ENCODE data around the gene MYO1A. TPM values are rescaled to one million over a fixed set of nuclear protein-coding genes. Genes with fewer than 3 reads are reported as not detected.
"Not testable (repeated sequence)": the region's sequence is repeated elsewhere in the genome, so short reads cannot be mapped to it uniquely, and the experiment has no call there.

The MYO1A gene
- total RNA-seq, 1 donor from 2014 or later = 0.40 TPM

DNA sequence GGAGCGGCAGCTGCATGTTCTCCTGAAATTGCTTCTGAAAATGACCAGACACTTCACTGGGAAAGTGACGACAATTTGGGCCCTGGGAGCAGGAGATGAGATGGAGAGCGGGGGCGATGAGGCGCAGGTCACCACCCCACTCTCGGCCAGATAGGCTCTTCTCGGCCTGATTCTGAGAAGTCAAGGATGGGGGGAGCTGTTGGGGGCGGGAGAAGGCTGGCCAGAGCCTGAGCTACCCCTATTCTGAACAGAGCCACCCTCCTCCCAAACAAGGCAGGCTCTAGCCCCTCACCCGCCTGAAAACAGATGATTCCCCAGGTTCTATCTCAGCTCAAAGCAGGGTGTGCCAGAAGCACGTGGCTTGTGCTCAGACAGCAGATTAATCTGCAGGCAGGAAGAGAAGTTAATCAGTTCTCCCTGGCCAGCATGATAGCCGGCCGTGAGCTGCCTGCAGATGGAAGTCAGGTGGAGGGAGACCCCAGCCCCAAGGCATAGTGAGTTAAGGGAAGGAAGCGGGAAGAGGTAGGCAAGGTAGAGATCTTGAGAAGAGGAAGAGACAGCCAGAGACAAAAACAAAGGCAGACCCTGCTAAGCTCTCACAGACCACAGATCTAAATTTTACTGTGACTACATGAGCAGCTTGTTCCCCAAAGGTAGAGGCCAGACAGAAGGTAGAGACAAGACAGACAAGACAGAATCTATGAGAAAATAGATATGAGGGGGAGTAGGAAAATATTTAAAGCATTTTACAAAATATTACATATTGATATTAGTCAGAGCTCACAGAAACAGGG is 22.7 kb downstream of the MYO1A start:
- Mint-ChIP-seq H3K27me3 (ENCODE audit: low read depth) (peaks cover 11% of the 10 kb centered on the region), H3K27ac (ENCODE audit: unreplicated experiment) (no peak overlapping the region), H3K4me3 (no peak overlapping the region), H3K9me3 (no peaks in the 10 kb centered on the region), H3K4me1 (peaks cover 22% of the 10 kb centered on the region), H3K36me3 (ENCODE audit: low read depth) (no peaks in the 10 kb centered on the region)
- TF ChIP-seq, protein P1, sequence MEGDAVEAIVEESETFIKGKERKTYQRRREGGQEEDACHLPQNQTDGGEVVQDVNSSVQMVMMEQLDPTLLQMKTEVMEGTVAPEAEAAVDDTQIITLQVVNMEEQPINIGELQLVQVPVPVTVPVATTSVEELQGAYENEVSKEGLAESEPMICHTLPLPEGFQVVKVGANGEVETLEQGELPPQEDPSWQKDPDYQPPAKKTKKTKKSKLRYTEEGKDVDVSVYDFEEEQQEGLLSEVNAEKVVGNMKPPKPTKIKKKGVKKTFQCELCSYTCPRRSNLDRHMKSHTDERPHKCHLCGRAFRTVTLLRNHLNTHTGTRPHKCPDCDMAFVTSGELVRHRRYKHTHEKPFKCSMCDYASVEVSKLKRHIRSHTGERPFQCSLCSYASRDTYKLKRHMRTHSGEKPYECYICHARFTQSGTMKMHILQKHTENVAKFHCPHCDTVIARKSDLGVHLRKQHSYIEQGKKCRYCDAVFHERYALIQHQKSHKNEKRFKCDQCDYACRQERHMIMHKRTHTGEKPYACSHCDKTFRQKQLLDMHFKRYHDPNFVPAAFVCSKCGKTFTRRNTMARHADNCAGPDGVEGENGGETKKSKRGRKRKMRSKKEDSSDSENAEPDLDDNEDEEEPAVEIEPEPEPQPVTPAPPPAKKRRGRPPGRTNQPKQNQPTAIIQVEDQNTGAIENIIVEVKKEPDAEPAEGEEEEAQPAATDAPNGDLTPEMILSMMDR (conservative IDR thresholded peaks at IDR 0.05) = no peak
- DNase-seq (ENCODE audit: low read depth, low spot score) = no peak

DNA sequence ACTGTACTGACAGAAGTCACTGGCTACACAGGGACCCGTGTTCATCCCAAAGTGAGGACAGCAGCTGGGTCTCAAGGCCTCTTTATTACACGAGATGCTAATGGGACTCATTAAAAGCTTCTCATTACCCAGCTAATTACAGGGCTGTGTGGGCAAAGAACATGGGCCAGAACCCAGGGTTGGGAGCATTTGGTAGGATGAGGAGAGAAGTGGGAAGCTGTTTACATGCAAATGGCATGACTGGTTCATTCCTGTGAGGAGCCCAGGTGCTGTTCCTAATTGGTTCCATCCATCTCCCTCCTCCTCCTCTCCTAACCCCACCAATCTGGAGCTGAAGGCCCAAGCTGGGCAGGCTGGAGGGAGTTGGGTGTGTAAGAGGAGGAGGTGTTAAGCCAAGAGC is 24.7 kb downstream of the MYO1A start:
- H3K27ac Mint-ChIP-seq (ENCODE audit: unreplicated experiment) = no peak overlapping the region
- no peaks in the 10 kb centered on the region for H3K9me3 Mint-ChIP-seq
- no peaks in the 10 kb centered on the region for H3K36me3 Mint-ChIP-seq (ENCODE audit: low read depth)
- H3K4me3 Mint-ChIP-seq = no peak overlapping the region
- peaks cover 11% of the 10 kb centered on the region for H3K27me3 Mint-ChIP-seq (ENCODE audit: low read depth)
- TF ChIP-seq, protein P1 (conservative IDR thresholded peaks at IDR 0.05) = no peak
- peaks cover 4% of the 10 kb centered on the region for H3K4me1 Mint-ChIP-seq
- no peak for DNase-seq (ENCODE audit: low read depth, low spot score)

DNA sequence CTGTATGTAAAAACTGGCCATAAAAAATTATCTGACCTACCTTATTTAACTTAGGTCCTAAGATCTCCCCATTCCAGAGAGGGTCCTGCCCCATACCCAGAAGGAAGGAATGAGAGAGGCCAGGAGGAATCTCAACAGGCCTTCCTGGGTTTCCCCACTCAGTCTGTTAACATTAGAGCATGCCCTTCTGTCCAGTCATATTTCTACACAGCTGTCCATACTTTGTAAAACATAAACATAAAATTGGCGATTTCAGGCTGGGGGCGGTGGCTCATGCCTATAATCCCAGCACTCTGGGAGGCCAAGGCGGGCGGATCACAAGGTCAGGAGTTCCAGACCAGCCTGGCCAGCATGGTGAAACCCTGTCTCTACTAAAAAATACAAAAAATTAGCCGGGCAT is 27.6 kb downstream of the MYO1A start:
- Mint-ChIP-seq H3K27me3 (ENCODE audit: low read depth) (peaks cover 11% of the 10 kb centered on the region), H3K27ac (ENCODE audit: unreplicated experiment) (peak overlapping the region; percentile 5)
- H3K4me1 Mint-ChIP-seq; H3K9me3 Mint-ChIP-seq; H3K36me3 Mint-ChIP-seq (ENCODE audit: low read depth); H3K4me3 Mint-ChIP-seq; DNase-seq (ENCODE audit: low read depth, low spot score): not testable (repeated sequence)

DNA sequence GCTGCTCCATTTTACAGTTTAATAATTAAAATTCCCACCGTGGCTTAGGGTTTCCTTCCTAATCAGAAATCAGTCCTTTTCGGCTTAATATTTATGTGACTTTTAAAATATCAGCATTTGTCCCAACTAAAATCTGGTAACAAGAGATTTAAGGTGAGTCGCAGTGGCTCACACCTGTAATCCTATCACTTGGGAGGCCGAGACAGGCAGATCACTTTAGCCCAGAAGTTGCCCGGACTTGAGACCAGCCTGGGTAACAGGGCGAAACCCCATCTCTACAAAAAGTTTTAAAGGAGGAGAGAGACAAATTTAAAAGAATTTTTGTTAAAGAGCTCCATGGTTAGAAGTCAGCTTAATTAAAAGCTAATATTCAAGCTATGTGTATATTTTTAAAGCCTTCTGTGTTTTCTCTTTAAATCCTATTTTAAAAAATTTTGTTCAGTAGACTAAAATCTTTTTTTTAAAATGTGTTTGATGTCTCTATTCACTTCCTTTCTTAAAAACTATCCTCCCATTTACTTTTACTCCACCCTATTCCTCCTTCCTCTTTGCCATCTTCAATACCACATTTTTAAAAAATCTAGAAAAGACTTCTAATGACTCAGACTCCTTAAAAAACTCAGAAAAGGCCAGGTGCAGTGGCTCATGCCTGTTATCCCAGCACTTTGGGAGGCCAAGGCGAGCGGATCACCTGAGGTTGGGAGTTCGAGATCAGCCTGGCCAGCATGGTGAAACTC is 29.8 kb downstream of the MYO1A start:
- TF ChIP-seq, protein P1 (conservative IDR thresholded peaks at IDR 0.05) = no peak
- Mint-ChIP-seq H3K9me3 (no peaks in the 10 kb centered on the region), H3K4me3 (no peak overlapping the region), H3K27me3 (ENCODE audit: low read depth) (peaks cover 15% of the 10 kb centered on the region), H3K27ac (ENCODE audit: unreplicated experiment) (no peak overlapping the region), H3K36me3 (ENCODE audit: low read depth) (no peaks in the 10 kb centered on the region), H3K4me1 (peaks cover 7% of the 10 kb centered on the region)
- DNase-seq (ENCODE audit: low read depth, low spot score) = no peak

DNA sequence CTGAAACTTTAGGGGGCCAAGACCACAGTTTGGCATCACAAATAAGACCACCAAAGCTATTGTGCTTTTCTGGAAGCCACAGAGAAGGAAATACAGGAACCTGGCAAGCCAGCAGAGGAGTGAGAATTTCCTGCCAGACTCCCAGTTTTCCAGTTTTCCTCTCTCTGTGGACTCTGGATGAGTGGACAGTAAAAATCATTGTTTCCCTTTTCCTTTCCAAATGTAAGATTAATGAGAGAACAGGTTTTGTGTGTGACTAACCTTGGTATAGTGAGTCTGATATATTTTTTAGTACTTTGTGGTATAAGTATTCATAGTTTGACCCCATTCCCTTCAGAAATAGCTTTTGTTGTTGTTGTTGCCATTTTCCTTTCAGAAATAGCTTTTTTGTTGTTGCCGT is 31.0 kb downstream of the MYO1A start:
- Mint-ChIP-seq H3K27me3 (ENCODE audit: low read depth) (peaks cover 23% of the 10 kb centered on the region), H3K4me3 (no peak overlapping the region), H3K27ac (ENCODE audit: unreplicated experiment) (no peak overlapping the region), H3K4me1 (peaks cover 7% of the 10 kb centered on the region), H3K9me3 (no peaks in the 10 kb centered on the region), H3K36me3 (ENCODE audit: low read depth) (no peaks in the 10 kb centered on the region)
- TF ChIP-seq, protein P1 (conservative IDR thresholded peaks at IDR 0.05) = no peak
- no peak for DNase-seq (ENCODE audit: low read depth, low spot score)

DNA sequence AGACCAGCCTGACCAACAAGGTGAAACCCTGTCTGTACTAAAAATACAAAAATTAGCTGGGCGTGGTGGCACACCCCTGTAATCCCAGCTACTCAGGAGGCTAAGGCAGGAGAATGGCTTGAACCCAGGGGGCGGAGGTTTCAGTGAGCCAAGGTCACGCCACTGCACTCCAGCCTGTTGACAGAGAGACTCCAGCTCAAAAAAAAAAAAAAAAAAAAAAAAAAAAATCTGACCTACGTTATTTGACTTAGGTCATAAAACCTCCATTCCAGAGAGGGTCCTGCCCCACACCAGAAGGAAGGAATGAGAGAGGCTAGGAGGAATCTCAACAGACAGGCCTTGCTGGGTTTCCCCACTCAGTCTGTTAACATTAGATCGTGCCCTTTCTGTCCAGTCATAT is 31.6 kb downstream of the MYO1A start:
- not testable (repeated sequence) for H3K9me3 Mint-ChIP-seq; H3K4me1 Mint-ChIP-seq; H3K36me3 Mint-ChIP-seq (ENCODE audit: low read depth); H3K4me3 Mint-ChIP-seq; H3K27ac Mint-ChIP-seq (ENCODE audit: unreplicated experiment); DNase-seq (ENCODE audit: low read depth, low spot score)
- peaks cover 26% of the 10 kb centered on the region for H3K27me3 Mint-ChIP-seq (ENCODE audit: low read depth)

Measured in neural crest cell (in vitro differentiated cells).